ENCODE results near the gene HSD11B2. TPM values are rescaled to one million over a fixed set of nuclear protein-coding genes. Genes with fewer than 3 reads are reported as not detected.

The HSD11B2 gene
- total RNA-seq, 1 experiment from 2014 or later, result 33.4 TPM

DNA sequence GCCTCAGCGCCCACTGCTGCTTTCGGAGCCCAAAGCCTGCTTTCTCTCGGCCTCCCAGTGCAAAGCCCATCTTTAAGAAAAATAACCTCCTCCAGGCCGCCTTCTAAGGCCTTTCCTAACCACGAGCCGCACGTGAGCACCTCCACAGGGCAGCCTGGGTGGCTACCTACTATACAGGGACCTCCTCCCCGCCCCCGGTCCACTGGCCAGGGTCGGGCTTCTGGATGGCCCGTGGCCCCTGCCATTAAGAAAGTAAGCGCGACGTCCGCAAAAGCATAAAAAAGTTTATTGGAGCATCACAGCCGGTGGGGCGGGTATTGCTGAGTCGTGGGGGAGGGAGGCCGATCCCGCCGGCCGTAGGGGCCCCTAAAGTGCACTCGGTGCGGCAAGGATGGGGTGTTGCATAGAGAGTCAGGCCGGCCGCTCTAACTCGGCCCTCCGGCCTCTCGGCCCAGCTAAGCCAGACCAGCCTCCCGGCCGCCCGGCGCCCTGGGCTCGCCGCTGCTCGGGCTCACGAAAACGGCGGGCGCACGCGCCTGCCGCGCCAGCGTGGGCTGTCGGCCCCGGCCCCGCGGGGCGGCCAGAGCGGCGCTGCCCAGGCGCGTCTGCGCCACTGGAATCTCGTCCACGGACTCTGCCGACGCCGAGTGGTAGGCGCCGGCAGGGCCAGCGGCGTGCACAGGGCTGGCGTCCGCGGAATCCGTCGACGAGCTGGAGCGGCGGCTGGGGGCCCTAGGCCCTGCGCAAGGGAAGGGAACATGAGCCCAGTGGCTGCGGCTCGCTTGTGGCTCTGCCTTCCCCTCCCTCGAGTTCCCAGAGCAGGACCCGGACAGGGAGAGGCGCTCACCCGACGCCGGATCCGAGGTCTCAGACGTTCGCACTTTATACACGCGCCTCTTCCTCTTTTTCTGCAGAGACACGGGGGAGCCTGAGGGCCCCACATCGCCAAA lies 36.5 kb upstream of the HSD11B2 start:
- TF ChIP-seq FOXP1 (CRISPR knock-in tag; IDR thresholded peaks at IDR 0.05; ENCODE audit: borderline replicate concordance) (0 out of 2 replicates have a peak, but pooled peaks have one; percentile 21), KAT7 (CRISPR knock-in tag; IDR thresholded peaks at IDR 0.05; ENCODE audit: borderline replicate concordance) (0 out of 2 replicates have a peak, but pooled peaks have one; percentile 41), CBFB (CRISPR knock-in tag; IDR thresholded peaks at IDR 0.05; ENCODE audit: low read depth) (no peak)
- TF ChIP-seq, protein P1, sequence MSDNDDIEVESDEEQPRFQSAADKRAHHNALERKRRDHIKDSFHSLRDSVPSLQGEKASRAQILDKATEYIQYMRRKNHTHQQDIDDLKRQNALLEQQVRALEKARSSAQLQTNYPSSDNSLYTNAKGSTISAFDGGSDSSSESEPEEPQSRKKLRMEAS (CRISPR knock-in tag; IDR thresholded peaks at IDR 0.05), result peak; percentile 50; the same call in 1 of the 2 replicates
- DNase-seq (ENCODE audit: low spot score), result peak; percentile 60
- CTCF ChIA-PET, result interaction anchor here (0.9 to 6.8 kb wide), 34 partner anchors 11 to 564 kb away, joined by 3 to 65 read pairs (median 6); partner anchors contain the start of genes ATP6V0D1, HSD11B2, KCTD19 and LRRC36
- peaks cover 19% of the 10 kb centered on the region for H3K4me1 Mint-ChIP-seq
- no peaks in the 10 kb centered on the region for H3K36me3 Mint-ChIP-seq
- peak; percentile 7 for ATAC-seq
- H3K4me3 Mint-ChIP-seq, result peak overlapping the region; percentile 66
- no peak overlapping the region for H3K27ac Mint-ChIP-seq
- POLR2A ChIA-PET, result interaction anchor here (1.0 to 1.5 kb wide), 3 partner anchors 13 to 67 kb away, joined by 3 to 4 read pairs (median 3); partner anchors contain the start of gene LRRC36
- no peaks in the 10 kb centered on the region for H3K9me3 Mint-ChIP-seq
- H3K27me3 Mint-ChIP-seq (ENCODE audit: low read depth), result peaks cover 62% of the 10 kb centered on the region

DNA sequence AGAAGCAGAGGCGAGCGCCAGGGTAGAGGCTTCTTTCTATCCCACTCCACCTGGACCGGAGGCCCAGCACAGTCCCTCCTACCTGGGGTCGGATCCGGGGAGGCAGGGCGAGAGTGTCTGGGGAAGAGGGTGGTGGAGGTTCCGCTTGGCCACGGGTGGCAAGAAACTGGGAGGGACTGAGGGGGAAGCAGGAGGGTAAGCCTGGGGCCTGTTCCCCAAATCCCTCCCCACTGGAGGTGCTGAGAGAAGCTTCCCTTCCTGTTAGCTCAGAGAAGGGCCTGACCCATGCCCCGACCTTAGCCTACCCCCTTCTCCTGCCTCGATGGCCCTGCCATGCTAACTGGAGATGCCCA lies 35.8 kb upstream of the HSD11B2 start:
- DNase-seq (ENCODE audit: low spot score), result no peak
- TF ChIP-seq, protein P2, sequence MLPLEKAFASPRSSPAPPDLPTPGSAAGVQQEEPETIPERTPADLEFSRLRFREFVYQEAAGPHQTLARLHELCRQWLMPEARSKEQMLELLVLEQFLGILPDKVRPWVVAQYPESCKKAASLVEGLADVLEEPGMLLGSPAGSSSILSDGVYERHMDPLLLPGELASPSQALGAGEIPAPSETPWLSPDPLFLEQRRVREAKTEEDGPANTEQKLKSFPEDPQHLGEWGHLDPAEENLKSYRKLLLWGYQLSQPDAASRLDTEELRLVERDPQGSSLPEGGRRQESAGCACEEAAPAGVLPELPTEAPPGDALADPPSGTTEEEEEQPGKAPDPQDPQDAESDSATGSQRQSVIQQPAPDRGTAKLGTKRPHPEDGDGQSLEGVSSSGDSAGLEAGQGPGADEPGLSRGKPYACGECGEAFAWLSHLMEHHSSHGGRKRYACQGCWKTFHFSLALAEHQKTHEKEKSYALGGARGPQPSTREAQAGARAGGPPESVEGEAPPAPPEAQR (CRISPR knock-in tag; IDR thresholded peaks at IDR 0.05), result no peak
- TF ChIP-seq KAT7 (CRISPR knock-in tag; IDR thresholded peaks at IDR 0.05; ENCODE audit: borderline replicate concordance), result 0 out of 2 replicates have a peak, but pooled peaks have one; percentile 6
- POLR2A ChIA-PET, result interaction anchor here (1.5 kb wide), 1 partner anchor 68 kb away, joined by 3 read pairs; the partner anchor contains the start of gene LRRC36
- Mint-ChIP-seq H3K36me3 (no peaks in the 10 kb centered on the region), H3K27ac (no peak overlapping the region), H3K27me3 (ENCODE audit: low read depth) (peaks cover 59% of the 10 kb centered on the region), H3K9me3 (no peaks in the 10 kb centered on the region), H3K4me3 (peak overlapping the region; percentile 30), H3K4me1 (peaks cover 23% of the 10 kb centered on the region)
- CTCF ChIA-PET, result interaction anchor here (1.0 to 6.8 kb wide), 14 partner anchors 10 to 240 kb away, joined by 3 to 65 read pairs (median 10); partner anchors contain the start of genes KCTD19, LRRC36 and ZDHHC1
- ATAC-seq, result no peak

DNA sequence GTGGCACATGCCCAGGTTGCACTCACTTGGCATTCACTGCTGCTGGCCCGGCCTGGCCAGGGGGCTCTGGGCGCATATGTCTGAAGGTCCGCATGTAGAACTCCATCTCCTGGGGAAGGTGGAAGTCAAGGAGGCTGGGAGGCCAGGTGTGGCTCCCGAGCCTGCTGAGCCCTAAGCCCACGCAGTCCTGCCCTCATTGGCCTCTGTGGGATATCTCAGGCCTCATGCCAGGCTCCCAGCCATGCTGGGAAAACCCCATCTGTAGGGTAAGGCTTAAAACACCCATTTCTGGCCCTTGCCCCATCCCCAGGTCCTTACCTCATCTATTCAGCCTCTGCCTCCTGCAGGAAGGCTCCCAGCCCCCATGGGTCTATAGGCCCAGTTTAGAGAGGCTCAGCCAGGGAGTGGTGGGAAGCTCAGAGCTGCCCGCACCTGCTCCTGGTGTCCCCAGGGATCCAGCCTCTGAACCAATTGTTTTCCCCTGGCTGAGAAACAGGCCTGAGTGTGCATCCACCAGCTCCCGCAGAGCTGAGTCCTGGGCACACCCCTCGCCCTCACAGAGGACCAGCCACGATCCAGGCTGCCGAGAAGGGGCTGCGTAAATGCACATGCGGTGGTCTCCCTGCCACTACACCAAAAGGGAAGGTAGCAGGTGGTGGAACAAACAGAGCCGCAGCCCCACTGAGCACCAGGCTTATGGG lies 35.3 kb upstream of the HSD11B2 start:
- TF ChIP-seq, protein P3, sequence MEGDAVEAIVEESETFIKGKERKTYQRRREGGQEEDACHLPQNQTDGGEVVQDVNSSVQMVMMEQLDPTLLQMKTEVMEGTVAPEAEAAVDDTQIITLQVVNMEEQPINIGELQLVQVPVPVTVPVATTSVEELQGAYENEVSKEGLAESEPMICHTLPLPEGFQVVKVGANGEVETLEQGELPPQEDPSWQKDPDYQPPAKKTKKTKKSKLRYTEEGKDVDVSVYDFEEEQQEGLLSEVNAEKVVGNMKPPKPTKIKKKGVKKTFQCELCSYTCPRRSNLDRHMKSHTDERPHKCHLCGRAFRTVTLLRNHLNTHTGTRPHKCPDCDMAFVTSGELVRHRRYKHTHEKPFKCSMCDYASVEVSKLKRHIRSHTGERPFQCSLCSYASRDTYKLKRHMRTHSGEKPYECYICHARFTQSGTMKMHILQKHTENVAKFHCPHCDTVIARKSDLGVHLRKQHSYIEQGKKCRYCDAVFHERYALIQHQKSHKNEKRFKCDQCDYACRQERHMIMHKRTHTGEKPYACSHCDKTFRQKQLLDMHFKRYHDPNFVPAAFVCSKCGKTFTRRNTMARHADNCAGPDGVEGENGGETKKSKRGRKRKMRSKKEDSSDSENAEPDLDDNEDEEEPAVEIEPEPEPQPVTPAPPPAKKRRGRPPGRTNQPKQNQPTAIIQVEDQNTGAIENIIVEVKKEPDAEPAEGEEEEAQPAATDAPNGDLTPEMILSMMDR (IDR thresholded peaks at IDR 0.05), result no peak
- TF ChIP-seq, protein P4, sequence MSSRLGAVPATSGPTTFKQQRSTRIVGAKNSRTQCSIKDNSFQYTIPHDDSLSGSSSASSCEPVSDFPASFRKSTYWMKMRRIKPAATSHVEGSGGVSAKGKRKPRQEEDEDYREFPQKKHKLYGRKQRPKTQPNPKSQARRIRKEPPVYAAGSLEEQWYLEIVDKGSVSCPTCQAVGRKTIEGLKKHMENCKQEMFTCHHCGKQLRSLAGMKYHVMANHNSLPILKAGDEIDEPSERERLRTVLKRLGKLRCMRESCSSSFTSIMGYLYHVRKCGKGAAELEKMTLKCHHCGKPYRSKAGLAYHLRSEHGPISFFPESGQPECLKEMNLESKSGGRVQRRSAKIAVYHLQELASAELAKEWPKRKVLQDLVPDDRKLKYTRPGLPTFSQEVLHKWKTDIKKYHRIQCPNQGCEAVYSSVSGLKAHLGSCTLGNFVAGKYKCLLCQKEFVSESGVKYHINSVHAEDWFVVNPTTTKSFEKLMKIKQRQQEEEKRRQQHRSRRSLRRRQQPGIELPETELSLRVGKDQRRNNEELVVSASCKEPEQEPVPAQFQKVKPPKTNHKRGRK (CRISPR knock-in tag; IDR thresholded peaks at IDR 0.05; ENCODE audit: borderline replicate concordance), result no peak
- no peak for TF ChIP-seq GRHL2 (CRISPR knock-in tag; IDR thresholded peaks at IDR 0.05; ENCODE audit: insufficient replicate concordance, severe bottlenecking)
- H3K27me3 Mint-ChIP-seq (ENCODE audit: low read depth), result peaks cover 59% of the 10 kb centered on the region
- peaks cover 23% of the 10 kb centered on the region for H3K4me1 Mint-ChIP-seq
- ChIA-PET POLR2A (no interaction called here), CTCF (interaction anchor here (0.5 to 6.8 kb wide), 18 partner anchors 9 to 432 kb away, joined by 3 to 65 read pairs (median 3); partner anchors contain the start of genes ATP6V0D1, KCTD19, LRRC36 and TMEM208)
- peak overlapping the region; percentile 30; the same call in 1 of the 2 replicates for H3K4me3 Mint-ChIP-seq
- DNase-seq (ENCODE audit: low spot score), result no peak
- H3K36me3 Mint-ChIP-seq, result no peaks in the 10 kb centered on the region
- no peaks in the 10 kb centered on the region for H3K9me3 Mint-ChIP-seq
- H3K27ac Mint-ChIP-seq, result no peak overlapping the region
- no peak for ATAC-seq
